ENCODE results near the gene ROS1.
"Not testable (repeated sequence)": the region's sequence is repeated elsewhere in the genome, so short reads cannot be mapped to it uniquely, and the experiment has no call there.

The ROS1 gene

GRCh38 chr6:117425431-117426153 lies at the start of gene ROS1:
Gene ROS1 (minus strand): TSS chr6:117425942. CDS start chr6:117425656, 286 bp downstream.
- no peak for DNase-seq

- no peak for DNase-seq
Measured at GRCh38 chr6:117473401-117473800, 47.7 kb upstream of the ROS1 start.

- no peak for DNase-seq
Measured at GRCh38 chr6:117472667-117473066, 46.9 kb upstream of the ROS1 start.

- no peak for DNase-seq
Measured at GRCh38 chr6:117469791-117470190, 44.0 kb upstream of the ROS1 start.

- DNase-seq: peak; percentile 37
Measured at GRCh38 chr6:117469356-117469755, 43.6 kb upstream of the ROS1 start.

GRCh38 chr6:117468527-117468926 lies 42.8 kb upstream of the ROS1 start:
- not testable (repeated sequence) for DNase-seq

- DNase-seq: no peak
Measured at GRCh38 chr6:117467876-117468275, 42.1 kb upstream of the ROS1 start.

GRCh38 chr6:117465691-117466090 lies 39.9 kb upstream of the ROS1 start:
- no peak for DNase-seq

GRCh38 chr6:117464700-117465099 lies 39.0 kb upstream of the ROS1 start:
- DNase-seq: no peak

- peak; percentile 47 for DNase-seq
Measured at GRCh38 chr6:117463762-117464665, 38.3 kb upstream of the ROS1 start.

GRCh38 chr6:117459204-117459944 lies 33.6 kb upstream of the ROS1 start:
- DNase-seq: no peak

GRCh38 chr6:117456998-117457397 lies 31.3 kb upstream of the ROS1 start:
- DNase-seq: no peak

- no peak for DNase-seq
Measured at GRCh38 chr6:117456250-117456649, 30.5 kb upstream of the ROS1 start.

GRCh38 chr6:117451671-117452070 lies 25.9 kb upstream of the ROS1 start:
- DNase-seq: peak; percentile 40

GRCh38 chr6:117449549-117450439 lies 24.1 kb upstream of the ROS1 start:
- DNase-seq: peak; percentile 69

GRCh38 chr6:117448732-117449485 lies 23.2 kb upstream of the ROS1 start:
- DNase-seq: no peak

- no peak for DNase-seq
Measured at GRCh38 chr6:117448011-117448410, 22.3 kb upstream of the ROS1 start.

GRCh38 chr6:117446861-117447260 lies 21.1 kb upstream of the ROS1 start:
- no peak for DNase-seq

- no peak for DNase-seq
Measured at GRCh38 chr6:117444600-117444999, 18.9 kb upstream of the ROS1 start.

- not testable (repeated sequence) for DNase-seq
Measured at GRCh38 chr6:117442313-117442712, 16.6 kb upstream of the ROS1 start.

- DNase-seq: no peak
Measured at GRCh38 chr6:117441824-117442264, 16.1 kb upstream of the ROS1 start.

All from suppressor macrophage treated with lipopolysaccharide for 4 hours (primary cell).